Lower leg skin (tissue), 4 donors: ENCODE results near the gene DYRK1A. TPM values are rescaled to one million over a fixed set of nuclear protein-coding genes. Genes with fewer than 3 reads are reported as not detected.

Source experiments
- DNase-seq, 2 donors: peaks; one replicate each; pipeline ENCODE4 v3.0.0-alpha.2; 2019; ENCODE audit warnings: low spot score in 2 of 2
- H3K4me3 ChIP-seq: fragments of 200-600 bp; sonication (generic); 2 replicates; pipeline ENCODE4 v1.5.1; 2017; ENCODE audit warnings: mild to moderate bottlenecking, low read depth; ENCODE audit not compliant: poor library complexity, severe bottlenecking
- POLR2A ChIP-seq, 2 donors: fragments of 450-650 bp; IDR thresholded peaks; one replicate each; pipeline ENCODE4 v1.6.1; 2016 to 2017; ENCODE audit warnings: antibody characterized with exemption in 2 of 2, mild to moderate bottlenecking in 1 of 2, moderate library complexity in 1 of 2
- WGBS, 2 donors: methylation state at CpG; one replicate each; pipeline ENCODE4 v1.1.5; 2018; 5-methylcytosine and 5-hydroxymethylcytosine counted together
- intact Hi-C: fragments of 100-400 bp; cut with DNase I; formaldehyde crosslinking; loops from one replicate; pipeline ENCODE4 v1.15.0; 2023; ENCODE audit warnings: low total_unique reads
- total RNA-seq, 4 donors: library from RNA; depleted of rRNA; stranded (reverse); fragments of >200 nt; gene quantifications; one replicate each; pipeline ENCODE4 v1.1.0, GENCODE V29; 2016
- TF ChIP-seq, protein P1 (sequence below), 3 donors: fragments of 450-650 bp; IDR thresholded peaks; one replicate each; pipeline ENCODE4 v1.5.1; 2016; ENCODE audit warnings: antibody characterized with exemption in 3 of 3, mild to moderate bottlenecking in 3 of 3, moderate library complexity in 2 of 3

The DYRK1A gene
- total RNA-seq, 4 donors from 2014 or later, result 60.2 to 97.8 (median 79.8) TPM

DNA sequence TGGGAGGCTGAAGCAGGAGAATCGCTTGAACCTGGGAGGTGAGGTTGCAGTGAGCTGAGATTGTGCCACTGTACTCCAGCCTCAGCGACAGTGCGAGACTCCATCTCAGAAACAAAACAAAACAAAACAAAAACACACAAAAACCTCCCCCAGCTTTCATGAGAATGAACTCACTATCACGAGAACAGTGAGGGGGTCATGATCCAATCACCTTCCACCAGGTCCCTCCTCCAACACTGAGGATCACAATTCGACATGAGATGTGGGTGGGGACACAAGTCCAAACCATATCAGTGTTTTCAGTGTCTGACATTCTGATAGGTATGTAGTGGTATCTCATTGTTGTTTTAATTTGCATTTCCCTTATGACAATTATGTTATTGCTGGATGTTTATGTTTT, 31.5 kb upstream of the DYRK1A start:
- TF ChIP-seq, protein P1, sequence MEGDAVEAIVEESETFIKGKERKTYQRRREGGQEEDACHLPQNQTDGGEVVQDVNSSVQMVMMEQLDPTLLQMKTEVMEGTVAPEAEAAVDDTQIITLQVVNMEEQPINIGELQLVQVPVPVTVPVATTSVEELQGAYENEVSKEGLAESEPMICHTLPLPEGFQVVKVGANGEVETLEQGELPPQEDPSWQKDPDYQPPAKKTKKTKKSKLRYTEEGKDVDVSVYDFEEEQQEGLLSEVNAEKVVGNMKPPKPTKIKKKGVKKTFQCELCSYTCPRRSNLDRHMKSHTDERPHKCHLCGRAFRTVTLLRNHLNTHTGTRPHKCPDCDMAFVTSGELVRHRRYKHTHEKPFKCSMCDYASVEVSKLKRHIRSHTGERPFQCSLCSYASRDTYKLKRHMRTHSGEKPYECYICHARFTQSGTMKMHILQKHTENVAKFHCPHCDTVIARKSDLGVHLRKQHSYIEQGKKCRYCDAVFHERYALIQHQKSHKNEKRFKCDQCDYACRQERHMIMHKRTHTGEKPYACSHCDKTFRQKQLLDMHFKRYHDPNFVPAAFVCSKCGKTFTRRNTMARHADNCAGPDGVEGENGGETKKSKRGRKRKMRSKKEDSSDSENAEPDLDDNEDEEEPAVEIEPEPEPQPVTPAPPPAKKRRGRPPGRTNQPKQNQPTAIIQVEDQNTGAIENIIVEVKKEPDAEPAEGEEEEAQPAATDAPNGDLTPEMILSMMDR (IDR thresholded peaks at IDR 0.05), result no peak
- no peak for TF ChIP-seq POLR2A (IDR thresholded peaks at IDR 0.05)
- 84 to 86% methylated on average over 5 of the region's 5 CpGs for WGBS, 2 donors
- H3K4me3 ChIP-seq, result no peak overlapping the region
- intact Hi-C loops, result no loop called here
- no peak for DNase-seq

DNA sequence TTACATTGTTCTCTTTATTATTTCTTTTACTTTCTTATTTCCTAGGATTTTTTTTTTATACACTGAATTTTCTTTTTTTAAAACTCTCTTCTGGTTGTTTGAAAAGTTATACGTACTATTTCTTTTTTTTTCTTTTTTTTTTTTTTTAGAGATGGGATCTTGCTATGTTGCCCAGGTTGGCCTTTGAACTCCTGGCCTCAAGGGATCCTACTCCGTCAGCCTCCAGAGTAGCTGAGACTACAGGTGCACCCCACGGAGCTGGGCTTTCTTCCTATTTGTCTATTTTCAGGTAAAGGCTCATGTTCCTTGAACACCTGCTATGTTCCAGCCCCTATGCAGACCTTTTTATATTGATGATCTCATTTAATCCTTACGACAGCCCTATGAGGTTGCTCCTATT, 29.4 kb upstream of the DYRK1A start:
- TF ChIP-seq, protein P1 (IDR thresholded peaks at IDR 0.05), result no peak
- no peak for TF ChIP-seq POLR2A (IDR thresholded peaks at IDR 0.05)
- DNase-seq, result no peak
- 96 to 99% methylated on average over 4 of the region's 4 CpGs for WGBS, 2 donors
- intact Hi-C loops, result no loop called here
- no peak overlapping the region for H3K4me3 ChIP-seq

DNA sequence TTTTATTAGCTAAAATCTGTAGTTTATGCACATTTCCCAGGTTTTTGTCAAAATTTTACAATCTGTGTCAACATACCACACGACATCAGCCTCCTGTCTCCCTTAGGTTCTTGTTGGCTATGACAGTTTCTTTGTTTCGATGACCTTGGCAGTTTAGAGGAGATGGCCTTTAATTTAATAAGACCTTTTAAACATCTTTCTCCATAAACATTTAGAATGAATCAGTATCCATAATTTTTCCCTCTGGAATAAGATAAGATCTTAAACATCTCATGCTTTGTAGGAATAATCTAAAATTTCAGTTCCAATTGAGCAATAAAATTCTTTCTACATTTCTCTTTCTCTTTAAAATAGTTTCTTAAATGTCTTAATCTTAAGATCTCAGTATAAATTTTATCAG, 28.7 kb upstream of the DYRK1A start:
- DNase-seq, result no peak
- TF ChIP-seq POLR2A (IDR thresholded peaks at IDR 0.05), result no peak
- TF ChIP-seq, protein P1 (IDR thresholded peaks at IDR 0.05), result no peak
- WGBS, 2 donors, result 93 to 97% methylated on average over 2 of the region's 2 CpGs
- H3K4me3 ChIP-seq, result no peak overlapping the region
- intact Hi-C loops, result no loop called here

DNA sequence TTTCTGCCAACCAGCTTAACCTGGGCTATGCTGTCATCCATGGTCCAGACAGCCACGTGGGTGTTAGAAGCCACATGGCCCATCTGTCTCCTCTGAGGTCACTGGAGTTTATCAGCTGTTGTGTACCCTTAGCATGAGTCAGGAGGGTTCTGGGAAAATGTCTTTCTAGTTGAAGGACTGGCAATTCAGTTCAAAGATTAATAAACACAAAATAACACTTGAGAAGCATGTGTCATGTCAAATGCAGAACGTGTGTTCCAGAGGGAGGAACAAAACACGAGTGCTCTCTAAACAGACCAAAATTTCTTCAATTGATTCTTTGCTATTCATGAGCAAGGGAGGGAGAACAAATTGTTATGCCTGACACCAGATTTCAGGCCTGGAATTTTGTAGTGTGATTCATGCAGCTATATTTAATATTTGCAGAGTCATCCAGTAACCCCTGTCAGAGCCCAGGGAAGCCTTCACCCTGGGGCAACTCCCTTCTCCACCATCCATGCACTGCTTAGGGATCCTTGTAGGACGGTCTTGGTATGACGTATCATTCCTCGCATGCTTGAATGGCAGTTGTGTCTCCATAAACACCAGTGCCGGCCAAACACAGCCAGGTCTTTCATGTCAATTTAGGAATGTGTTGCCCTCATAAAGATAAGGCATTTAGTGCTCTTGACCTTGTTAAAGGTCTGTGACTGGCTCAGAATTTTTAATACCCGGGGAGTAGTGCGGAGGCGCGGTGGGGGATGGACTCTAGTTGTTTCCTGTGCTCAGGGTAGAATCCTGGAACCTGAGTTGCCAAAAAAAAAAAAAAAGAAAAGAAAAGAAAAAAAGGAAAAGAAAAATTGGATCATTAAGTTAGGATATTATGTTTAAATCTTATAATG, 27.7 kb upstream of the DYRK1A start:
- no peak for DNase-seq
- 46 to 47% methylated on average over 11 of the region's 11 CpGs for WGBS, 2 donors
- intact Hi-C loops, result no loop called here

DNA sequence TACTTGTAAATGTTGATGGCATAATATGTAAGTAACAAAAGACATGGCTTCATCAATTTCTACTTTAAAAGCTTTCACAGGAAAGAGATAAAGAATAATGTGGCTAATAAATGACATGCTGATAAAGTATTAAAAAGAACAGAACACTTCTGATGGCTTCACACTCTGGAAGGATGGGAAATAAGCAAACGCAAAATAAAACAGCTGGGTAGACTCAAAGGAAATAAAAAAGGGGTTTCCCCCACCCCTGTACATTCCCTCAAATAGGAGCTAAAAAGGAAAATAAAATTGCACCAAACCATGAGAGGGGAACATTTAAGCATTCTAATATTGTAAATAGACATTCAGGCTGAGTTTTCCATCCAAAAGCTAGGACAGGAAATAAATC, 27.0 kb upstream of the DYRK1A start:
- H3K4me3 ChIP-seq, result no peak overlapping the region
- DNase-seq, result no peak
- TF ChIP-seq POLR2A (IDR thresholded peaks at IDR 0.05), result no peak
- TF ChIP-seq, protein P1 (IDR thresholded peaks at IDR 0.05), result no peak
- 51 to 57% methylated on average over 1 of the region's 1 CpG for WGBS, 2 donors
- intact Hi-C loops, result no loop called here

More for the DNA sequence above, 27.7 kb upstream of the DYRK1A start:
- no peak overlapping the region for H3K4me3 ChIP-seq
- no peak for TF ChIP-seq POLR2A (IDR thresholded peaks at IDR 0.05)
- TF ChIP-seq, protein P1 (IDR thresholded peaks at IDR 0.05), result no peak
